ENCODE results near the gene HMGA1. TPM values are rescaled to one million over a fixed set of nuclear protein-coding genes. Genes with fewer than 3 reads are reported as not detected.

HMGA1 gene
- polyA plus RNA-seq, 1 of the 3 experiments (the other 2 are of a cell fraction) = 433 TPM

DNA sequence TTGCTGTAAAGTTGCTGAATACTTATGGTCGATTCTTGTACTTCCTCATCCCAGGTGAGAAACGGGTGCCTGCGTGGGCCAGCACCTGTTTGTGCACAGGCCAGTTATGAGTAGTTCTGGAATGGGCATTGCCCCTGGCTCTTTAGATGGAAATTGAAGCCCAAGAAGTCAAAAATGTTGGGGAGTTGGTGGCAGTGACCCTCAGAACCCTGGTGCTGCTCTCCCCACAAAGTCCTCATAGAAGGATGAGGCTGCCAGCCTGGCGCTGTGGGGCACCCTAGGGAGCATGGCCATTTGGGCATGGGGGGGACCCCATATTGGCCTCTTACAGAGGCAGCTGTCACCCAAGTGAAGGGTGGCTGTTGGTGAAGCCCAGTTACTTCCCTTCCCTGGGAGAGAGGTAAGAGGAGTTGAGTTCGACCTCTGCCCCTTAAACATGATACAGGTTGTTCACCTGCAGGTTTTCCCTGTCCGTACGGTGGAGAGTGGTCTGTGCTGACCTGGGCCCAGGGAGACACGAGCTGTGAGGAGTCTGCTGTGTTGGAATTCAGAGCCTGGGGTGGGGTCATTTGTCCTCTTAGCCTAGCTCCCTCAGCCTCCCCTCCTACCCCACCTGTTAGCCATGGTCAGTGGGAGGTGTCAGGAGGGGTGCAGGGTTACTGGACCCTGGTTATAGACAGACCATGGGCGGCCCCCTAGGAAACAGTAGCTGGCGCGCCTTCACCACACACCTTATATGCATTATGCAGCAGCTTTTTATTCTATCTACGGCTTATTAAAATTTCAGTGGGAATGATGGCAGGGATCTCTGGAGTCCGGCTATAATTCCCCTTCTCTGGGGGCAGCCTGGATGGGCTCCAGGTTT, 4.9 kb downstream of the HMGA1 start:
- peaks cover 44% of the 10 kb centered on the region for H3F3A ChIP-seq (replicated peaks; ENCODE audit: insufficient read depth)
- no peak overlapping the region for H3K4me3 ChIP-seq (ENCODE audit: low read depth in 2 of 2, low read length in 1 of 2)
- peaks cover 18 to 53% of the 10 kb centered on the region in 2 experiments for H3K4me1 ChIP-seq (ENCODE audit: control insufficient read depth in 1 of 2, insufficient read depth in 2 of 2, low read depth in 1 of 2, low read length in 1 of 2)
- peaks cover 11 to 17% of the 10 kb centered on the region in 2 experiments for H3K36me3 ChIP-seq (replicated peaks in 1 of 2; ENCODE audit: control insufficient read depth in 1 of 2, insufficient read depth in 2 of 2, low read length in 1 of 2)
- no peaks in the 10 kb centered on the region for H3K27me3 ChIP-seq (ENCODE audit: insufficient read depth)
- ChIA-PET POLR2A (no interaction called here), CTCF (interaction anchor here (1.0 to 1.1 kb wide), 2 partner anchors 46 to 173 kb away, joined by 3 read pairs; no protein-coding TSS in a partner anchor)
- peak overlapping the region in 1 of 2 experiments; percentile 97; a peak in 2 of 4 replicates for H3K27ac ChIP-seq (ENCODE audit: low read depth in 2 of 2, low read length in 1 of 2)
- no peak overlapping the region for H2AFZ ChIP-seq (ENCODE audit: low read depth)
- no peak for DNase-seq
- H3K9me3 ChIP-seq = no peaks in the 10 kb centered on the region
- no peaks in the 10 kb centered on the region for H4K20me1 ChIP-seq (ENCODE audit: insufficient read depth)
- peaks cover 32% of the 10 kb centered on the region for H3K79me2 ChIP-seq (ENCODE audit: insufficient read depth)
- peak overlapping the region; percentile 44; the same call in 1 of the 2 replicates for H3K9ac ChIP-seq
- H3K9me2 ChIP-seq = no peaks in the 10 kb centered on the region
- H3K4me2 ChIP-seq = peak overlapping the region; percentile 92
- no peak for TF ChIP-seq SIN3A (IDR thresholded peaks at IDR 0.05; ENCODE audit: borderline replicate concordance, low read depth, low read length)
- TF ChIP-seq ELF1 (IDR thresholded peaks at IDR 0.05) = no peak
- no peak for TF ChIP-seq FOSL2 (IDR thresholded peaks at IDR 0.05; ENCODE audit: borderline replicate concordance, low read depth)
- TF ChIP-seq RAD21 (IDR thresholded peaks at IDR 0.05; ENCODE audit: low read length) = no peak
- TF ChIP-seq, protein P1, sequence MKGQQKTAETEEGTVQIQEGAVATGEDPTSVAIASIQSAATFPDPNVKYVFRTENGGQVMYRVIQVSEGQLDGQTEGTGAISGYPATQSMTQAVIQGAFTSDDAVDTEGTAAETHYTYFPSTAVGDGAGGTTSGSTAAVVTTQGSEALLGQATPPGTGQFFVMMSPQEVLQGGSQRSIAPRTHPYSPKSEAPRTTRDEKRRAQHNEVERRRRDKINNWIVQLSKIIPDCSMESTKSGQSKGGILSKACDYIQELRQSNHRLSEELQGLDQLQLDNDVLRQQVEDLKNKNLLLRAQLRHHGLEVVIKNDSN (IDR thresholded peaks at IDR 0.05; ENCODE audit: borderline replicate concordance, low read depth) = no peak
- TF ChIP-seq CHD2 (IDR thresholded peaks at IDR 0.05; ENCODE audit: low read length, partially characterized antibody) = no peak
- no peak for TF ChIP-seq RCOR1 (IDR thresholded peaks at IDR 0.05; ENCODE audit: low read length)
- no peak for TF ChIP-seq NRF1 (IDR thresholded peaks at IDR 0.05; ENCODE audit: low read depth, low read length)
- 92% methylated on average over 10 of the region's 13 CpGs for WGBS (ENCODE audit: low lambda C conversion rate)

DNA sequence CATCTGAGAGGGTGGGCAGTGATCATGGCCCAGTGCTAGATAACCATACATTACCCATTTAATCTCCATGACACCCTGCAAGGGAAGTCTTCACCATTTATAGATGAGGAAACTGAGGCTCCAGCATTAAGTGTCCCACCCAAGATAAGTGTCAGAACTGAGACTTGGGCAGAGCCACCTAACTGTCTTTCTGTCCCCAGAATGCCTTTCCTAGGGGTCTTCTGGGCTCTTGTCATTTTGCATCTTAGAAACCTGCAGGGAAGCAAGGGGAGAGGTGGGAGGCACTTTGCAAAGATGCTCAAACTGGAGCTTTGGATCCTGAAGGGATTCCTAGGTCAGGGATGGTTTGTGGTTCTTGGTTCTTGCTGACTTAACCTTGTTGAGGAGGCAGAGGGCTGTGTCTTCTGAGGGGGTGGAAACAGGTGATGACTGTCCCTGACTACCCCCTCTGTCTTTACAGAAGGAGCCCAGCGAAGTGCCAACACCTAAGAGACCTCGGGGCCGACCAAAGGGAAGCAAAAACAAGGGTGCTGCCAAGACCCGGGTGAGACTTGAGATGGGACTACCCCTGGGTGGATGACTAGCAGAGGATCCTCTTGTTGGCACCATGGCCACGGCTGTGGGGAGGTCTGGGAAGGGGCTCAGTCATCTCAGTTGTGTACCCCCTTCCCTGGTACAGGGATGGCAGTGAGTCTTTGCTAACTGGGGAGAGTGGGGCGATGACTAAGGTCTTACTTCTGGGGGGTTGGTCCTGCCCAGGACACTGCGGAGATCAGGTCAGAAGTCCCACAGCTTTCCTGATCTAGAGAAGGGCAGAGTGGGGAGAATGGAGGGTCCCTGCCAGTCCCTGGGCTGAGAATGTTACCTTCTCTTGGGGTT, 5.8 kb downstream of the HMGA1 start:
- peak overlapping the region; percentile 44 for H3K9ac ChIP-seq
- no peaks in the 10 kb centered on the region for H3K9me3 ChIP-seq
- H3F3A ChIP-seq (replicated peaks; ENCODE audit: insufficient read depth) = peaks cover 52% of the 10 kb centered on the region
- H3K4me2 ChIP-seq = peak overlapping the region; percentile 92
- no peak overlapping the region for H3K4me3 ChIP-seq (ENCODE audit: low read depth in 2 of 2, low read length in 1 of 2)
- no peak for DNase-seq
- WGBS (ENCODE audit: low lambda C conversion rate) = 50% methylated on average over 5 of the region's 7 CpGs
- H3K27ac ChIP-seq (ENCODE audit: low read depth in 2 of 2, low read length in 1 of 2) = peak overlapping the region in 1 of 2 experiments; percentile 97; a peak in 2 of 4 replicates
- no peaks in the 10 kb centered on the region for H3K27me3 ChIP-seq (ENCODE audit: insufficient read depth)
- no peaks in the 10 kb centered on the region for H4K20me1 ChIP-seq (ENCODE audit: insufficient read depth)
- H2AFZ ChIP-seq (ENCODE audit: low read depth) = no peak overlapping the region
- H3K79me2 ChIP-seq (ENCODE audit: insufficient read depth) = peaks cover 39% of the 10 kb centered on the region
- ChIA-PET POLR2A (no interaction called here), CTCF (interaction anchor here (1.0 to 1.1 kb wide), 2 partner anchors 47 to 172 kb away, joined by 3 read pairs; no protein-coding TSS in a partner anchor)
- H3K4me1 ChIP-seq (ENCODE audit: control insufficient read depth in 1 of 2, insufficient read depth in 2 of 2, low read depth in 1 of 2, low read length in 1 of 2) = peaks cover 22 to 53% of the 10 kb centered on the region in 2 experiments
- TF ChIP-seq ELF1 (IDR thresholded peaks at IDR 0.05) = no peak
- TF ChIP-seq FOXM1 (IDR thresholded peaks at IDR 0.05; ENCODE audit: low read depth) = no peak
- TF ChIP-seq MEF2A (IDR thresholded peaks at IDR 0.05; ENCODE audit: borderline replicate concordance, low read depth) = no peak
- TF ChIP-seq MXI1 (IDR thresholded peaks at IDR 0.05; ENCODE audit: low read depth, low read length) = no peak
- no peak for TF ChIP-seq YY1 (IDR thresholded peaks at IDR 0.05; ENCODE audit: low read depth)
- TF ChIP-seq, protein P2, sequence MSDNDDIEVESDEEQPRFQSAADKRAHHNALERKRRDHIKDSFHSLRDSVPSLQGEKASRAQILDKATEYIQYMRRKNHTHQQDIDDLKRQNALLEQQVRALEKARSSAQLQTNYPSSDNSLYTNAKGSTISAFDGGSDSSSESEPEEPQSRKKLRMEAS (IDR thresholded peaks at IDR 0.05; ENCODE audit: low read depth) = no peak
- TF ChIP-seq, protein P3, sequence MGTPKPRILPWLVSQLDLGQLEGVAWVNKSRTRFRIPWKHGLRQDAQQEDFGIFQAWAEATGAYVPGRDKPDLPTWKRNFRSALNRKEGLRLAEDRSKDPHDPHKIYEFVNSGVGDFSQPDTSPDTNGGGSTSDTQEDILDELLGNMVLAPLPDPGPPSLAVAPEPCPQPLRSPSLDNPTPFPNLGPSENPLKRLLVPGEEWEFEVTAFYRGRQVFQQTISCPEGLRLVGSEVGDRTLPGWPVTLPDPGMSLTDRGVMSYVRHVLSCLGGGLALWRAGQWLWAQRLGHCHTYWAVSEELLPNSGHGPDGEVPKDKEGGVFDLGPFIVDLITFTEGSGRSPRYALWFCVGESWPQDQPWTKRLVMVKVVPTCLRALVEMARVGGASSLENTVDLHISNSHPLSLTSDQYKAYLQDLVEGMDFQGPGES (IDR thresholded peaks at IDR 0.05; ENCODE audit: low read depth, low read length) = no peak
- TF ChIP-seq RFX5 (IDR thresholded peaks at IDR 0.05; ENCODE audit: low read length) = no peak
- TF ChIP-seq CHD2 (IDR thresholded peaks at IDR 0.05; ENCODE audit: low read length, partially characterized antibody) = no peak
- TF ChIP-seq, protein P4, sequence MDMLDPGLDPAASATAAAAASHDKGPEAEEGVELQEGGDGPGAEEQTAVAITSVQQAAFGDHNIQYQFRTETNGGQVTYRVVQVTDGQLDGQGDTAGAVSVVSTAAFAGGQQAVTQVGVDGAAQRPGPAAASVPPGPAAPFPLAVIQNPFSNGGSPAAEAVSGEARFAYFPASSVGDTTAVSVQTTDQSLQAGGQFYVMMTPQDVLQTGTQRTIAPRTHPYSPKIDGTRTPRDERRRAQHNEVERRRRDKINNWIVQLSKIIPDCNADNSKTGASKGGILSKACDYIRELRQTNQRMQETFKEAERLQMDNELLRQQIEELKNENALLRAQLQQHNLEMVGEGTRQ (IDR thresholded peaks at IDR 0.05; ENCODE audit: borderline replicate concordance, low read depth, low read length) = no peak
- H3K36me3 ChIP-seq (replicated peaks in 1 of 2; ENCODE audit: control insufficient read depth in 1 of 2, insufficient read depth in 2 of 2, low read length in 1 of 2) = peaks cover 11 to 17% of the 10 kb centered on the region in 2 experiments
- H3K9me2 ChIP-seq = no peaks in the 10 kb centered on the region
